GM21447 (cell line): ENCODE measurements around the gene SLCO2A1.

Experiments
- ATAC-seq: cut with Tn5 transposase; IDR thresholded peaks from one replicate; pipeline ENCODE4 v1.9.1; 2021; ENCODE audit not compliant: unreplicated experiment

Gene SLCO2A1

GRCh38 chr3:133915685-133916658 is 113.8 kb downstream of the SLCO2A1 start:
- no peak for ATAC-seq

GRCh38 chr3:133914839-133915600 is 114.7 kb downstream of the SLCO2A1 start:
- ATAC-seq = no peak

DNA sequence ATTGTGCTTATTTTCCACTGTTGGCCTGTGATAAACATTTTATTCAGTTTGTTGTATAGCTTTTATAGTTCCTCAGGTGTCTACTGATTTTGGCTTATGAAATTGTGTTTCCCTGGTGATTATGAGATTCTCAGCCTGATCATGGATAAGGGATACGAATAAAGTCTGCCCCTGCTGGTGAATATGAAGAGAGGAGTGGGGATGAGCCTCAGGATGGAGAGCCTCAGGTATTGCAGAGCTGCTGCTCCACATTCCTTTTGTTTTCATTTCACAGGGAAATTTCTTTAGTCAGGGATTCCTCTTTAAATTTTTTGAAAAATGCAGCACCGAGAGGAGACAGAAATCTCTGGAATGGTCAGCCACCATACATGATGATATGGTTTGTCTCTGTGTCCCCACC is 119.3 kb downstream of the SLCO2A1 start:
- ATAC-seq = no peak

DNA sequence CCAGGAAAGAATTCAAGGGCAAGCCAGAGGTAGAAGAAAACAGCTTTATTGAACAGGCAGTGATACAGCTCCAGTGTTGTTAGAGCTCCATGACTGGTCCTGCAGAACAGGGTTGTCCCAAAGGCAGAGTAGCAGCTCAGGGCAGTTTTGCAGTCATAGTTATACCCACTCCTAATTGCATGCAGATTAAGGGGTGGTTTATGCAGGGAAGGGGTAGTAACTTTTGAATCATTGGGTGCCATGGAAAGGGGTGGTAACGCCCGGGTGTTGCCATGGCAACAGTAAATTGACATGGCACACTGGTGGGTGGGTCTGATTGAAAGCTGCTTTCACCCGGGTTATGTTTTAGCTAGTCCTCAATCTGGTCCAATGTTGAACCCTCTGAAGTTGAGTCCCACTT is 124.3 kb downstream of the SLCO2A1 start:
- ATAC-seq = no peak

DNA sequence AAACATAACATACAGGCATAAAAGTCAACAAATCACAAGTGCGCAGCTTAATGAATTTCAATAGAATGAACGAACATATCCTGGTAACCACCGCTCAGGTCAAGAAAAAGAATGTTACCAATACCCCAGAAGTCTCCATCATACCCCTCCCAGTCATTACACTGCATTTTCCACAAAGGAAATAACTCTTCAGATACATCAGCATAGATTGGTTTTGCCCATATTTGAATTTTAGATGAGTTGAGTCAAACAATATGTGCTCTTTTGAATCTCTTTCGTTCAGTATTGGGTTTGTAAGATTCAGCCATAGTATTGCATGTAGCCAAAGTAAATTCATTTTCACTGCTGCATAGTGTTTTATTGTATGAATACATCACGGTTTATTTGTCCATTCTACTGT is 127.9 kb downstream of the SLCO2A1 start:
- ATAC-seq = no peak

- no peak for ATAC-seq
These were observed 128.6 kb downstream of the SLCO2A1 start for GRCh38 chr3:133901083-133901482.

- no peak for ATAC-seq
These were observed 130.4 kb downstream of the SLCO2A1 start for GRCh38 chr3:133899311-133899710.

DNA sequence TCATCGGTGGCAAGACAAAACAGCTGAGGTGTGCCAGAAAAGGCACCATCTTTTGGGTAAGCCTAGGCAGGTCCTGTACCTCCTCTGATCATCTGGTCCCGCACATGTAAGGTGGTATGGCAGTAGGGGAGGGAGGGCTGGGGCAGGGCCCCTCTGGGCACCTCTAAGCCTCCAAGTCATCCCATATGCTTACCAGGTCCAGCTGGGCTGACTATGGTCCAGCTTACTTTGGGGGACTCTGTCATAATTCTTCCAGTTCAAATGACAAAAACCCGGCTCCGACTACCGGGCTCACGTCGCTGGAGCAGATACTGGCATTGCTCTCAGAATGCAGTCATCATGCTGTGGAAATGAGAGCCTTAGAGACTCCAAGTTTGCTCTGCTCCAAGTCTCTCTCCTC is 132.2 kb downstream of the SLCO2A1 start:
- ATAC-seq = no peak

GRCh38 chr3:133896002-133896761 is 133.5 kb downstream of the SLCO2A1 start:
- ATAC-seq = no peak

DNA sequence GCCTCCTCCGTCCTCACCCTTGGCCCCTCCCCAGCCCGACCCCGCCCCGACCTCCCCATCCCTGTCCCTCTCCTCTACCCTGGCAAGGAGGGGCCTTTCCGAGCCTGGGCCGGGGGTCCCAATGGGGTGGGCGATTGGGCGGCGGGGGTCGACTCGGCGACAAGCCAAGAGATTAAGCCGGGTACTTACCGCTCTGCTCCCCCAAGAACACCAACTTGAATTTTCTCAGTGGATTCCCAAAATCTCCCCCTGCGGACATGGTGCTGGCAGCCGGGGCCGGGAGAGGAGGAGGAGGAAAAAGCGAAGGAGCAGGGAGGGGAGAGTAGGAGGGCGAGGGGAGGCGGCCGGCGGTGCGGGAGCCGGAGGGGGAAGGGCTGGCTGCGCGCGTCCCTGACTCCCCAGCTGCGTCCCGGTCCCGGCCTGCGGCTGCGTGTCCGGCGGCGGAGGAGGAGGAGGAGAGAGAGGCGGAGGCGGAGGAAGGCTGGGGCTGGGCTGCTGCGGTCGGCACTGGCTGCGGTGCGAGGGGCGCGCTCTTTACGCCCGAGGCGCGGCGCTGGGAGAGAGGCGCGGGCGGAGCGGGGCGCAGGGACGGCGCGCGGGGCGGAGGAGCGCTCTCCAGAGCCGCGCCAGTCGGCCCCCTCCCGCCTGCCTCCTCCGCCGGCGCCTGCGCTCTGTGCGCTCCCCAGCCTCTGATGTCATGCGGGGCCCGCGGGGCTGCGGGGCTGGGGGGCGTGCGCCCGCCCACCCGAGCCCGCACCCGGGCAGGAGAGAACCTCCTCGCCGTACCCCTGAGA is 134.3 kb downstream of the SLCO2A1 start, which contains the start of gene RAB6B:
Gene RAB6B (minus strand): TSS at position 675 of the 794 bp plus-strand sequence. CDS start 416 bp downstream, at position 259.
- ATAC-seq = no peak

DNA sequence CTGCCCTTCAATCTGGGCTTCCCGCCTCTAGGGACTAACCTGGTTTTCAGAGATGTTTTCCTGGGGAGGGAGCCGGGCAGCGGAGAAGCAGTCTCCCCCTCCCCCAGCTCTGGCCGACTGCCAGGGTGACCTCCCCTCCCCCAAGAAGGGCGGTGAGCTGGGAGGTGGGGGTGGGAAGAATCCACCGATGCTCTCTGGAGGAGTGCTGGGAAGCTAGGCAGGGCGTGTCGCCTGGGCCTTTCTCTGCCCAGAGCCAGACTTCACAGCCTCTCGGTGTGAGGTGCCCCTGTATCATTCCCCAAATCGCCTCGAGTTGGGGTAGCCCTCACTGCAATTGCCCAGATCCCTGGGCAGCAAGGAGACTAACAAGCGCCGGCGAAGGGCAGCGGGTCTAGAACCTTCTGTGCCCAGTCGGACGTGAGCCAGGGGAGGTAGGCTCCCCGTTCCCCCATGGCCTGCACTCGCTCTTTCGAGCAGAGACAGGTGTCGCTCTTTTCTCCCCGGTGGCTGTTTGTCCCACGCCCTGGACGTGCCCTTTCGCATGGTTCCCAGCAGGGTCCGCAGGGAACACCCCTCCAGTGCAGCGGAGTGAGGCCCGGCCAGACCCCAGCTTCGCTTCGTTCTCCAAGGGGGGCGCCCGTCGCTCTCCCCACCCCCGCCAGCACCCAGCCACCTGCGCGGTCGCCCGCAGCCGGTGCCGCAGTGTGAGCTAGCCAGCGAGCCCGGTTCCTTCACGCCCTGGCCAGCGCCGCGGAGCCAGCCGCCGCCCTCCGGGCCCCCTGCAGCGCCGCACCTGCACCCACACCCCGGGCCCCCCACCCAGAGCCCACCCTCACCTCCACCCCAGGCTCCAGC is 135.1 kb downstream of the SLCO2A1 start:
- ATAC-seq = no peak

- no peak for ATAC-seq
These were observed 135.9 kb downstream of the SLCO2A1 start for GRCh38 chr3:133893683-133894352.

DNA sequence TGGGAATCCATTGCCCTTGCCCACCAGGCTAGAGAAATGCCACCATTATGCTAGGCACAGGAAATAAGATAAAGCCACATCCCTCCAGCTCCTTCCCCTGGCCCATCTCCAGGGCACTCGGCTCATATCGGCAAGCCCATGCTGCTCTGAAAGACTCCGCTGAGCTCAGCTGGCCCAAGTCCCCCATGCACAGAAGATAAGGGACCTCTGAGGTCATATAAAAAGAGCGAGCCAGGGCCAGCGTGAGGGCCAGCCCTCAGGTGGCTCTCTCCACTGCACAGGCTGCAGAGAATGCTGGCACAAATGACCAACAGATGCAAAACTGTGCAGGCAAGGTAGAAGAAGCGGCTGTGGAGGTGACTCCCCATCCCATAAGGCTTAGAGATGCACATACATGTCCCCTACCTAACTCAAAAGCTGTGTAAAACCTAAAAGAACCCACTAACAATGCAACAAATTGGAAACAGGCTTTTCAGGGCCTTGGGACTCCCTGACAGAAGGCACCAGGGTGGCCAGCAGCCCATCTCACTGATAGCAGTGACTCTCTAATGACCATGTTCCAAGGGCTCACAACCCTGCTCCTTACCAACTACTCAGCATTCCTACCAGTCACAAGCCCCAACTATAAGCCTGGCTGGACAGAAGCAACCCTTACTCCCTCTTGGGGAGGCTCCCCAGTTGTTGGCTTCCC is 137.0 kb downstream of the SLCO2A1 start:
- ATAC-seq = no peak

DNA sequence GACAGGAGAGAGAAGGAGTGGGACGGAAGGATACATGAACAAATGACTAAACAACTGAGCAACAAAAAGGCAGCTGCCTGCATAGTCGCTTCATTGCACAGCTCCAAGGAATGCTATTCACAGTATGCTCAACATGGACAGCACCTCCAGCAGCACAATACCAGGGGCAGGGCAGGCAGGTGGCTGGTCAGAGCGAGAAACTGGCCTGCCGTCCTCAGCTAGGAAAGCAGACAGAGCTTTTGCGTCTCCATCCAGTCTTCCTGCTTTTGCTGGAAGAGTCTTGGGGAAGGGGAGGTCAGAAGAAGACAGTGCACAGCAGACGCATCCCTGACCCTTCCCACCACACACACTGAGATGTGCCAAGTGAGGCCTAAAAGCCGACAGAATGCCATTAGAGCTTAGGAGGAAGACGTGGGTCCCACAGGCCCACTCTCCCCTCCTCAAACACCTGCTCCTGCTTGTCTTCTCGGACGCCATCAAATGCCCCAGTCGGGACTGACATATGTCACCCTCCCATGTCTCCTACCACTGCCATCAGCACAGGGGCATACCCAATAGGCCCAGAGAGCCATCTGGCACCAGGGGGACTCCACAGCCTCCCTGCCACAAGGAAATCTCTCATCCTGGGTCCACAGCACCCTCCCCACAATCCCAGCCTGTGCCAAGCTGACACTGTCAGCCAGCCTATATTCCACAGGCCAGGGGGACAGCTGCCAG is 137.9 kb downstream of the SLCO2A1 start:
- ATAC-seq = no peak

DNA sequence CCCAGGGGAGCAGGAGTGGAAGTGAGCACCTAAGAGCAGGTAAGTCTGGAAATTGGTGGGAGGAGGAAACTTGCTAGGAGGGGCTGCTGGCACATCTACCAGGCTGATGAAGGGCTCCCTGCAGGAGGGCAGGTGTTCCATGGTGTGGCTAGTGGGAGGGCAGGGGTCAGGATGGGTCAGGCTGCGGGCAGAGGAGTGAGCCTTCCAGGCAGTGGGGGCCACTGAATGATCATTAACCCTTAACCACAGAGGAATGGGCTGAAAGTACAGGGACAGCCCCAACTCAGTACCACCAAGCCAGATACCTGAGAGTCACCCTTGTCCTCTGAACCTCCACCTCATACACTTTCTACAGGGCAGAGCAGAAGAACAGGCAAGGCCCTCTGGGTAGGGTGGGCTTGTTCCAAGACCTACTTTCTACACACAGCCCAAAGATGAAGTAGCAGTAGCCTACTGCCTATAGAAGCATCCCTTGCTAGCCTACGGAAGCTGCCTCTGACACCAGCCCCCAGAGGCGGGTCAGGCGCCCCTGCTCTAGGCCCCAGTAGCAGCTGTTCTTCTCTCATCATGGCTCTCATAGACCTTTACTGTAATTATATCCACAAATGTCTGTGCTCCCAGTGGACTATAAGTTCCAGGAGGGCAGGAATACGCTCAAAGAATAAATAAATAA is 138.6 kb downstream of the SLCO2A1 start:
- ATAC-seq = no peak

- no peak for ATAC-seq
These were observed 139.7 kb downstream of the SLCO2A1 start for GRCh38 chr3:133890037-133890436.

GRCh38 chr3:133888726-133889340 is 140.9 kb downstream of the SLCO2A1 start:
- no peak for ATAC-seq
